SK-N-MC (cell line): ENCODE data around the gene CRACDL.

ENCODE experiments used
- EZH2 ChIP-seq: fragments of 200-600 bp; sonication (generic); IDR thresholded peaks from one replicate; pipeline ENCODE4 v1.6.1; 2017; ENCODE audit warnings: antibody characterized with exemption
- FOXP2 ChIP-seq: optimal IDR thresholded peaks from 2 replicates; pipeline ENCODE3; 2011; ENCODE audit warnings: mild to moderate bottlenecking, moderate library complexity; ENCODE audit not compliant: insufficient read depth; ENCODE audit errors: extremely low read length, control extremely low read depth
- POLR2AphosphoS5 ChIP-seq: IDR thresholded peaks from 2 replicates; pipeline ENCODE4 v1.6.1; 2012; ENCODE audit warnings: mild to moderate bottlenecking, low read depth, low read length, borderline replicate concordance

DNA sequence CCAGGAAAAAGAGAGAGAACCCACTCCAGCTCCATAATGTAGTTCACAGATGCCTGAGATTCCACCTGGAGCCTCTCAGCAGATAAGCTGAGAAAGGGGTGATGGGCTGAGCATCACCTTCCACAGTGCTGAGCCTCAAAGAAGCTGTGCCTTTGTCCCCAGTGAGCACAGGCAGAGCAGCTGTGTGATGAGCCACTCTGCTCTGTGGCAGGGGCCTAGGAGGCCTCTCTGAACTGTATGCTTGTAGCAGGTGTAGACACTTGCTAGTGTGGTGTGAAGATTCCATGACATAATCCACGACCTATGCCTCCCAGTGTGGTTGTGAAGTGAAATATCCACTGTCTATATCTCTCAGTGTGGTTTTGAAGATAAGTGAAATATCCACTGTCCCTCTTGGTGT lies 134.7 kb downstream of the CRACDL start:
- TF ChIP-seq EZH2 (no peak), POLR2AphosphoS5 (no peak), FOXP2 (no peak)
